Fibroblast of lung (primary cell): ENCODE measurements around the gene IMMP2L.

Source experiments
- EZH2 ChIP-seq: IDR thresholded peaks from 2 replicates; pipeline ENCODE4 v1.5.1; 2012; ENCODE audit warnings: low read length, control low read depth, mild to moderate bottlenecking; ENCODE audit errors: missing control alignments
- TF ChIP-seq, protein P1 (sequence below), 2 donors: IDR thresholded peaks in 1 of 2; conservative IDR thresholded peaks in 1 of 2; 1 replicate in 1 of 2; 2 replicates in 1 of 2; pipeline ENCODE4 v1.5.1; 2011 to 2012; ENCODE audit warnings: low read length in 2 of 2, control low read depth in 1 of 2, inconsistent platforms in 1 of 2, low read depth in 1 of 2, mild to moderate bottlenecking in 1 of 2

DNA sequence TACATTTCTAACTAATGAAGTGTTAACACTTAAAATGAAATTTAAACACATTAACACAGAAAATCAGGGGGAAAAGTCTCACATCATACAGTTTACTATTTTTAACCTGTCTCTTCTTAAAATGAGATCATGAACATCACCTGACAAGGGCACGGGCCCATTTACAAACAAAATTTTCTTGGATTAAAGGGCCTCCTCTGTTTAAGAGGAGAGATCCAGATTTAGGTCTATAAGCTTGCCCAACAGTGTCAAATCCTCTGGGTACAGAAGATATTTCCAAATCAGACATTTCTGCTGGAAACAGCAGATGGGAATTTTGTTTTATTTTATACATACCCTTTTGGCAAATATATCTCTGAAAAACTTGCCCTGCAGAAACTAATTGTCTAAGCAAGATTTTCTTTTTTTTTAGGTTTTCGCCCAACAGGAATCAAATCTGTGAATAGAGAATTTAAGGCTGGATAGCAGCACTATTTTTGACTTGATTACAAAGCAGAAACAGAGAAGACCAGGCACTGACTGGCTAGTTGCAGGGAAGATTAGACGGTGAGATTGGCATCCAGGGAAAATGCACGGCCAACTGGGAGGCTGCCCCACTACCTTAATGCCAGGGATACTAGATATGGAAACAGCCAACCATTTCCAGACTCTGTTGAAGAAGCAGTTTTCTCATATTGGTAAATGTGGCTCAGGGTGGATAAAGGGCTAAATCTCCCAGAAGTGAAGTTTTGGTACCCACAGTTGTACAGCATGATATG lies 298.0 kb downstream of the IMMP2L start:
- no peak for TF ChIP-seq EZH2
- TF ChIP-seq, protein P1, sequence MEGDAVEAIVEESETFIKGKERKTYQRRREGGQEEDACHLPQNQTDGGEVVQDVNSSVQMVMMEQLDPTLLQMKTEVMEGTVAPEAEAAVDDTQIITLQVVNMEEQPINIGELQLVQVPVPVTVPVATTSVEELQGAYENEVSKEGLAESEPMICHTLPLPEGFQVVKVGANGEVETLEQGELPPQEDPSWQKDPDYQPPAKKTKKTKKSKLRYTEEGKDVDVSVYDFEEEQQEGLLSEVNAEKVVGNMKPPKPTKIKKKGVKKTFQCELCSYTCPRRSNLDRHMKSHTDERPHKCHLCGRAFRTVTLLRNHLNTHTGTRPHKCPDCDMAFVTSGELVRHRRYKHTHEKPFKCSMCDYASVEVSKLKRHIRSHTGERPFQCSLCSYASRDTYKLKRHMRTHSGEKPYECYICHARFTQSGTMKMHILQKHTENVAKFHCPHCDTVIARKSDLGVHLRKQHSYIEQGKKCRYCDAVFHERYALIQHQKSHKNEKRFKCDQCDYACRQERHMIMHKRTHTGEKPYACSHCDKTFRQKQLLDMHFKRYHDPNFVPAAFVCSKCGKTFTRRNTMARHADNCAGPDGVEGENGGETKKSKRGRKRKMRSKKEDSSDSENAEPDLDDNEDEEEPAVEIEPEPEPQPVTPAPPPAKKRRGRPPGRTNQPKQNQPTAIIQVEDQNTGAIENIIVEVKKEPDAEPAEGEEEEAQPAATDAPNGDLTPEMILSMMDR (conservative IDR thresholded peaks at IDR 0.05 in 1 of 2, IDR thresholded peaks at IDR 0.05 in 1 of 2; ENCODE audit: low read depth in 1 of 2, low read length in 2 of 2): no peak
